Endothelial cell of umbilical vein (primary cell): ENCODE measurements around the gene NPDC1.

ENCODE experiments used
- EZH2 ChIP-seq: IDR thresholded peaks from 2 replicates; pipeline ENCODE4 v1.6.1; 2012; ENCODE audit warnings: borderline replicate concordance, low read depth, mild to moderate bottlenecking, moderate library complexity, low read length, inconsistent platforms; ENCODE audit not compliant: severe bottlenecking
- JUN ChIP-seq: IDR thresholded peaks from 2 replicates; pipeline ENCODE4 v1.6.1; 2011; ENCODE audit warnings: borderline replicate concordance, low read depth; ENCODE audit not compliant: insufficient read length, insufficient read depth
- MAX ChIP-seq: IDR thresholded peaks from 2 replicates; pipeline ENCODE4 v1.6.1; 2011; ENCODE audit not compliant: insufficient read depth, insufficient read length
- POLR2A ChIP-seq: IDR thresholded peaks from 2 replicates; pipeline ENCODE4 v1.6.1; 2012; ENCODE audit warnings: low read depth, mild to moderate bottlenecking, control low read depth, low read length
- POLR2AphosphoS5 ChIP-seq: IDR thresholded peaks from 2 replicates; pipeline ENCODE4 v1.6.1; 2012; ENCODE audit warnings: low read depth, mild to moderate bottlenecking, control low read depth, low read length, moderate library complexity; ENCODE audit not compliant: insufficient read depth
- TF ChIP-seq, protein P1 (sequence below), 2 donors: IDR thresholded peaks; 1 replicate in 1 of 2; 2 replicates in 1 of 2; pipeline ENCODE4 v1.5.1; 2011; ENCODE audit warnings: low read length in 2 of 2, mild to moderate bottlenecking in 2 of 2, moderate library complexity in 2 of 2, control low read depth in 1 of 2, inconsistent platforms in 1 of 2, low read depth in 1 of 2; ENCODE audit not compliant: insufficient read depth in 1 of 2; ENCODE audit errors: extremely low read depth in 1 of 2

- TF ChIP-seq, protein P1, sequence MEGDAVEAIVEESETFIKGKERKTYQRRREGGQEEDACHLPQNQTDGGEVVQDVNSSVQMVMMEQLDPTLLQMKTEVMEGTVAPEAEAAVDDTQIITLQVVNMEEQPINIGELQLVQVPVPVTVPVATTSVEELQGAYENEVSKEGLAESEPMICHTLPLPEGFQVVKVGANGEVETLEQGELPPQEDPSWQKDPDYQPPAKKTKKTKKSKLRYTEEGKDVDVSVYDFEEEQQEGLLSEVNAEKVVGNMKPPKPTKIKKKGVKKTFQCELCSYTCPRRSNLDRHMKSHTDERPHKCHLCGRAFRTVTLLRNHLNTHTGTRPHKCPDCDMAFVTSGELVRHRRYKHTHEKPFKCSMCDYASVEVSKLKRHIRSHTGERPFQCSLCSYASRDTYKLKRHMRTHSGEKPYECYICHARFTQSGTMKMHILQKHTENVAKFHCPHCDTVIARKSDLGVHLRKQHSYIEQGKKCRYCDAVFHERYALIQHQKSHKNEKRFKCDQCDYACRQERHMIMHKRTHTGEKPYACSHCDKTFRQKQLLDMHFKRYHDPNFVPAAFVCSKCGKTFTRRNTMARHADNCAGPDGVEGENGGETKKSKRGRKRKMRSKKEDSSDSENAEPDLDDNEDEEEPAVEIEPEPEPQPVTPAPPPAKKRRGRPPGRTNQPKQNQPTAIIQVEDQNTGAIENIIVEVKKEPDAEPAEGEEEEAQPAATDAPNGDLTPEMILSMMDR (IDR thresholded peaks at IDR 0.05; ENCODE audit: extremely low read depth in 1 of 2, insufficient read depth in 1 of 2, low read depth in 1 of 2, low read length in 2 of 2): no peak
- no peak for TF ChIP-seq MAX
- no peak for TF ChIP-seq POLR2A
- TF ChIP-seq EZH2: no peak
- no peak for TF ChIP-seq POLR2AphosphoS5
- no peak for TF ChIP-seq JUN
Observed at GRCh38 chr9:137014166-137014565, 31.8 kb downstream of the NPDC1 start.
